ENCODE data around the gene UNKL.

The UNKL gene

DNA sequence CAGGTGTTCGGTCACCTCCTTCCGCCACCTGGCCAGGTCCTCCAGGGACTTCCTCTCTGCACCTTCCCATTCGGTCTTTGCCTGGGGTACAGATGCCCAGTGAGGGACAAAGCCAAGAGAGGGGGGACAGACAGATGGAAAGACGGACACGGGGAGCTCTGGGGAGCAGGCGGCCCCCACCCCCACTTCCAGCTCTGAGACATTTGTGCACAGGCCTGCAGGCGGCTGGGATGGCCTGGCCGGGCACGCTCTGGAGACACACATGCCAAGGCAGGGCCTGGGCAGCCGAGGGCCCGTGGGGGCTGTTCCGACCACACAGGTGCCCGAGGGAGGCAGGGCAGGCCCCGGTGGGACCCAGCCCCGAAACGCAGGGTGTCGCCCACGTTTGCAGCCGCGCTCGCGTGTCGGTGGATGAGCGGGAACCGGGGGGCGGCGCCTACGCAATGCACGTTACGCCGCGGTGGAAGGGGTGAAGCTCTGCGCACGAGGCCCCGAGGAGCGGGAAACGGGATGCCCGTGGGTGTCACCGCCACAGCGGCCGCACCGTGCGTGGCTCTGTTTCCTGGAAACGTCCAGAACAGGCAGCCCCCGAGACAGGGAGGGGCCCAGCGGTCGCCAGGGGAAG, 22.3 kb upstream of the UNKL start:
- no peak for TF ChIP-seq CTCF (IDR thresholded peaks at IDR 0.05)

DNA sequence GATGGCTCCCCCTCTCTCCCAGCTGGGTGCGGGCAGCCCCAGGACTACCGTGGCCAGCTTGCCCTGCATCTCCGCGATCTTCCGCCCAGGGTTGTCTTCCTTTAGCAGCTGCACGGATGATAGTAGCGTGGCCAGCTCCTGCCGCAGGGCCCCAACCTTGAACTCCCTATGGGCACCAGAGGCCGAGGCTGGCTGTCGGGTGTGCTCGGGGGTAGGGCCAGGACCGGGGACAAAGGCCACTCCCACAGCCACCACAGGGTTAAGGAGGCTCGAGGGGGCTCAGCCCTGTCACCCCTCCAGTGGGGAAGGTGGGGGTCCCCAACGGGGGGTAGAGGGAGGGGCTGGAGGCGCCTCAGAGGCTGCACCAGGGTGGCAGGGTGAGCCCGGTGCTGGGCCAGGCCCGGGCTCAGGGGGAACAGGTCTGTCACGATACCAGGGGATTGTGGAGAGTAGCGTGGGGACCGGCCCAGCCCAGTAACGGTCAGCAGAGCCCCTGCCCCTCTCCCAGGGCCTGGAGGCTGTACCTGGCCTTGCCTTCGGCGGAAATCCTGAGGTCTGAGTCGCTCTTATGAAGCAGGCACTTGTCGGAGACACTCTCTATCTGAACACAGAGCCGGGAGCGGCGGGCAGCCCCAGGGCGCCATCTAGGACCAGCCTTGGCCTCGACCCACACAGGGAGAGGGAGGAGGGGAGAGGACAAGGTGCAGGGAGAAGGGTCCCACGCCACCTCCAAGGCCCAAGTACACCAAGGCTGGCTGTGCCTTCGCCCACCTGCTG, 21.6 kb upstream of the UNKL start:
- TF ChIP-seq CTCF (IDR thresholded peaks at IDR 0.05): no peak

DNA sequence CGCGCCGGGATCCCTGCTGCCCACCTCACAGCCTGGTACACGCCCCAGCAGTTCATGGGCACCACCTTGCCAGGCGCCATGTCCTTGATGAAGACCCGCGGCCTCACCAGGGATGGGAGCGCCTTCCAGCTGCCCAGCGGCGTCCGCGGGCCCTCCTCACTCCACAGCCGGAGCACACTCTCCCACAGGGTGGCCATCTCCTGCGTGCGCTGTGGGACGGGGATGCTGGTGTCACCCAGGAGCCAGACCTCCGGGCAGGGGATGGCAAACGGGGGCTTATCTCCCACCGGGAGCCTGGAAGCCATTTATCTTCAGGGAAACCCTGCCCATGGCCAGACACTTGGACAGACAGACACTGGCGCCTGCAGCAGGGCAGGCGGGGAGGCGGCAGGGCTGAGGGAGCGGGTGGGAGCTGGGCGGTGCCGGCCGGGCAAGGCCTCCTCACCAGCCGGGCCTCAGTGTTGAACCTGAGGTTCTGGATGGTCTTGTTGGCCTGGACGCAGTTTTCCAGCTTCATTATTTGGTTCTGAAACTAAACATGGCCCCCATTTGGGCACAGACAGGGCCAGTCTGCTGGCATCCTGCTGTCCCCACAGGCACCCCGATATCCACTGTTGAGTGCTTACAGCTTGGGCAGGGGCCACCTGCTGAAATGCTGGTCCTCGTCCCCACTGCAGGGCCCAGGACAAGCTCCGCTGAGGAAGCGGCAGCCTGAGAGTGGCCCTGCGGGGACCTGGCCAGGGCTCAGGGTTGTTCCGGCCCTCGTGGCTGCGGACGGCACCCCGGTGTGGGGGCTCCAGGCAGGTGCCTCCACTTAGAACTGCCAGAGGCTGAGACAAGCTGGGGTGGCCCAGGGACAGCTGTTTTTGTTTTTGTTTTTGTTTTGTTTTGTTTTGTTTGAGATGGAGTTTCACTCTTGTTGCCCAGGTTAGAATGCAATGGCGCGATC, 20.4 kb upstream of the UNKL start:
- no peak for TF ChIP-seq CTCF (IDR thresholded peaks at IDR 0.05)

GRCh38 chr16:1433756-1434155, 19.3 kb upstream of the UNKL start:
- TF ChIP-seq CTCF (IDR thresholded peaks at IDR 0.05): no peak

DNA sequence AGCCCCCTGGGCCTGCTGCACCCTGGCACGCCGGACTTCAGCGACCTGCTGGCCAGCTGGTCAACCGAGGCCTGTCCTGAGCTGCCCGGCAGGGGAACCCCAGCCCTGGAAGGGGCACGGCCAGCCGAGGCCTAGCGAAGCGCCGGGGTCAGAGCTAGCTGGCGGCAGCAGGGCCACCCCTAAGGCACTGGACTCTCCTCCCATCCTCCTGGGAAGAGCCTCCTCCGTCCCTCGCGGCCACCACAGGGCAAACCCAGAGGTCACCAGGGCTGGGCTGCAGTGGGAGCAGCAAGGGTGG, 18.7 kb upstream of the UNKL start:
- TF ChIP-seq CTCF (IDR thresholded peaks at IDR 0.05): no peak

- no peak for TF ChIP-seq CTCF (IDR thresholded peaks at IDR 0.05)
Observed at GRCh38 chr16:1432388-1433262, 18.1 kb upstream of the UNKL start.
